T-cell (primary cell): ENCODE measurements around the gene ITPK1. TPM values are rescaled to one million over a fixed set of nuclear protein-coding genes. Genes with fewer than 3 reads are reported as not detected.

Experiments
- ATAC-seq, 4 experiments: fragments of 200-7000 bp in 3 of 4; fragments of 150-1000 bp in 1 of 4; cut with Tn5 transposase; replicated peaks in 1 of 4; 1 replicate in 3 of 4; 2 replicates in 1 of 4; pipeline ENCODE4 v1.10.0; 2021; ENCODE audit warnings: moderate library complexity in 3 of 4, mild to moderate bottlenecking in 2 of 4, moderate number of reproducible peaks in 1 of 4
- CTCF ChIA-PET, 2 donors: fragments of 300-600 bp; sonication (Branson Sonifier 250); formaldehyde crosslinking; loops; one replicate each; lab custom pipeline; 2022; ENCODE audit warnings: antibody characterized with exemption in 2 of 2; lab: Charles Lee
- POLR2A ChIA-PET, 2 donors: fragments of 300-600 bp; sonication (Branson Sonifier 250); formaldehyde crosslinking; loops; one replicate each; lab custom pipeline; 2022; ENCODE audit warnings: antibody characterized with exemption in 2 of 2; lab: Charles Lee
- DNase-seq, 35 experiments: peaks; one replicate each; pipeline versions ENCODE4 v3.0.0 to v3.0.0-alpha.2; 2013 to 2023
- H3K27ac ChIP-seq: one replicate; pipeline ENCODE4 v1.5.1; 2013; ENCODE audit warnings: low read length
- H3K27me3 ChIP-seq, 2 experiments: replicated peaks in 1 of 2; 1 replicate in 1 of 2; 2 replicates in 1 of 2; pipeline versions ENCODE4 v1.6.1 to v1.7.0; 2013; ENCODE audit warnings: low read length in 1 of 2, mixed read lengths in 1 of 2; ENCODE audit not compliant: control insufficient read depth in 2 of 2, insufficient read depth in 2 of 2; ENCODE audit errors: extremely low read depth in 1 of 2
- H3K36me3 ChIP-seq, 2 donors: 1 replicate in 1 of 2; 2 replicates in 1 of 2; pipeline versions ENCODE4 v1.6.1 to v1.7.0; 2013; ENCODE audit warnings: low read length in 1 of 2; ENCODE audit not compliant: control insufficient read depth in 2 of 2, insufficient read depth in 1 of 2; ENCODE audit errors: extremely low read depth in 1 of 2
- H3K4me1 ChIP-seq, 2 experiments: 1 replicate in 1 of 2; 2 replicates in 1 of 2; pipeline versions ENCODE4 v1.6.1 to v1.7.0; 2013; ENCODE audit warnings: low read length in 2 of 2, mixed read lengths in 1 of 2; ENCODE audit not compliant: insufficient read depth in 2 of 2, control insufficient read depth in 1 of 2; ENCODE audit errors: extremely low read depth in 1 of 2
- H3K4me3 ChIP-seq, 2 donors: 1 replicate in 1 of 2; 2 replicates in 1 of 2; pipeline versions ENCODE4 v1.5.1 to v1.7.0; 2013; ENCODE audit warnings: mild to moderate bottlenecking in 2 of 2, low read length in 1 of 2, moderate library complexity in 1 of 2; ENCODE audit not compliant: control insufficient read depth in 1 of 2; ENCODE audit errors: extremely low read depth in 1 of 2
- H3K9me3 ChIP-seq: 2 replicates; pipeline ENCODE4 v1.7.0; 2013
- H3K27ac Mint-ChIP-seq, 2 donors: one replicate each; pipeline ENCODE4 v1.8.0; 2020 to 2021; ENCODE audit warnings: mild to moderate bottlenecking in 2 of 2, mixed read lengths in 2 of 2
- H3K27me3 Mint-ChIP-seq, 2 donors: one replicate each; pipeline ENCODE4 v1.8.0; 2021 to 2022; ENCODE audit warnings: mixed read lengths in 2 of 2
- H3K36me3 Mint-ChIP-seq: one replicate; pipeline ENCODE4 v1.8.0; 2021; ENCODE audit warnings: mixed read lengths
- H3K4me1 Mint-ChIP-seq, 3 donors: one replicate each; pipeline ENCODE4 v1.8.0; 2020 to 2022; ENCODE audit warnings: mixed read lengths in 3 of 3, mild to moderate bottlenecking in 1 of 3
- H3K4me3 Mint-ChIP-seq, 3 donors: one replicate each; pipeline ENCODE4 v1.8.0; 2020 to 2022; ENCODE audit warnings: mild to moderate bottlenecking in 3 of 3, mixed read lengths in 3 of 3, moderate library complexity in 3 of 3
- H3K9me3 Mint-ChIP-seq, 3 donors: one replicate each; pipeline ENCODE4 v1.8.0; 2020 to 2022; ENCODE audit warnings: mixed read lengths in 3 of 3
- WGBS: methylation state at CpG from one replicate; pipeline ENCODE4 v1.1.5; 2013; ENCODE audit warnings: missing lambda C conversion rate; ENCODE audit not compliant: insufficient coverage; 5-methylcytosine and 5-hydroxymethylcytosine counted together
- total RNA-seq, 35 experiments: library from RNA in 6 of 35; stranded (reverse) in 6 of 35; fragments of 120-200 nt in 1 of 35; gene quantifications; one replicate each; pipeline versions ENCODE4 v1.2.1 to v1.2.4 and lab custom pipeline; 2013 to 2026

ITPK1 gene
- total RNA-seq, 5 donors from 2014 or later (not counting 1 experiment from before 2014, with no cell fraction given), result 28.0 to 43.0 (median 39.5) TPM

DNA sequence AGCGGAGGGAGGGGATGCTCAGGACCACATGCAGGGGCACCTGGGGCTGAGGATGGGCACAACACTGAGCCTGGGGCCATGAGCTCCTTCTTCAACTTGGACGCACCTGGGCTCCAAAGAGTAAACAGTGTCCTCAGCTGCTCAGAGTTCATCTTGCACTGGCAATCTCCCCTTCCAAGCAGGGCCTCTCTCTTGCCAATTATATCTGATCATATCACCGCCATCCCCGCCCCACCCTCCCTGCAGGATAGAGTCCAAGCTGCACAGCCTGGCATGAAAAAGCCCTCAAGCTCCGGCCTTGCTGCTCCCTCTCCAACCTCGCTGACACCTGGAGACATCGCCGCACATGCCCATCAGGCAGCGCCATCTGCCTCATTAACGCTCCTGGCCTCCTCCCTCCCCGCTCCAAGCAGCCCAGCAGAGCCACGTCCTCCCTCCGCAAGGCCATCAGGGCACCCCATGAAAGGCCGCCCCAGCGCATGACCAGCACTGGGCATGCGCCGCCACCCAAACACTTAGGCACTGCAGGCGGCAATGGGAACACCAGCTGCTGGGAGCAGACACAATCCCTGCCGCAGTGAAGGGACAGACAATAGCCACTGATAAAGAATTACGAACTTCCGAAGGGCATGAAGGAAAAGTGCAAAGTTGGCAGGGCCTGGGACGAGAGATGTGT lies 103.9 kb downstream of the ITPK1 start:
- H3K27ac Mint-ChIP-seq, result no peak overlapping the region
- H3K27me3 Mint-ChIP-seq, result no peaks in the 10 kb centered on the region
- H3K4me1 Mint-ChIP-seq, result peaks cover 22 to 33% (median 23%) of the 10 kb centered on the region in 3 donors
- Histone ChIP-seq H3K36me3 (peaks cover 6 to 13% of the 10 kb centered on the region in 2 donors), H3K4me1 (peaks cover 0 to 19% of the 10 kb centered on the region in 2 experiments), H3K27me3 (no peaks in the 10 kb centered on the region), H3K4me3 (no peak overlapping the region), H3K9me3 (no peaks in the 10 kb centered on the region), H3K27ac (no peak overlapping the region)
- ChIA-PET POLR2A (interaction anchor here in 1 of 2 donors (0.5 kb wide), 1 partner anchor 967 kb away, joined by 3 read pairs; no protein-coding TSS in a partner anchor), CTCF (no interaction called here)
- peaks cover 17% of the 10 kb centered on the region for H3K36me3 Mint-ChIP-seq
- DNase-seq (no peak), ATAC-seq (no peak)
- H3K4me3 Mint-ChIP-seq, result no peak overlapping the region
- H3K9me3 Mint-ChIP-seq, result no peaks in the 10 kb centered on the region
- WGBS, result 98% methylated on average over 22 of the region's 22 CpGs

DNA sequence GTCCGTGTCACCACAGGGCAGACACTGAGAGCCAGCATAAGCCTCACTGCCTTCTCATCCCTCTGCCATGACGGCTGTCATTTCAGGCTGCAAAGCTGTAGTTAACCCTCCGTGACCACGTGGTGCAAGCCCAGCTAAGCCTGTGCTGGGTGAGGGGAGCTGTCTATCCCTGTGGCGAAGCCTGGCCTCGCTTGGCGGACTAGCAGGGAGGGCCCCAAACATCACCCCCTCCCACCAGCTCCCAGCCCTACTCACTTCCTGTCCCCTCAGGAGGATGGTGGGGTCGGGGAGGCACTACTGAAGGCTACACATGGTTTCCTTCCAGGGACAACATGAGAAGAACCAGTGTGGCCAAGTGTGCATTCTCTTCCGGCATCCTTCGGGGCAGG lies 104.6 kb downstream of the ITPK1 start:
- no peak overlapping the region for H3K27ac ChIP-seq
- ChIA-PET CTCF (no interaction called here), POLR2A (no interaction called here)
- ATAC-seq, result no peak
- no peak overlapping the region for H3K4me3 ChIP-seq
- no peaks in the 10 kb centered on the region for H3K9me3 ChIP-seq
- DNase-seq, result no peak
- H3K4me3 Mint-ChIP-seq, result no peak overlapping the region
- WGBS, result no CpG with 5 or more reads among the region's 10 CpGs
- no peaks in the 10 kb centered on the region for H3K9me3 Mint-ChIP-seq
- peaks cover 6 to 13% of the 10 kb centered on the region in 2 donors for H3K36me3 ChIP-seq
- H3K36me3 Mint-ChIP-seq, result peaks cover 14% of the 10 kb centered on the region
- no peaks in the 10 kb centered on the region for H3K27me3 Mint-ChIP-seq
- H3K4me1 Mint-ChIP-seq, result peaks cover 22 to 33% (median 23%) of the 10 kb centered on the region in 3 donors
- no peaks in the 10 kb centered on the region for H3K27me3 ChIP-seq
- H3K27ac Mint-ChIP-seq, result no peak overlapping the region
- peaks cover 0 to 19% of the 10 kb centered on the region in 2 experiments for H3K4me1 ChIP-seq

DNA sequence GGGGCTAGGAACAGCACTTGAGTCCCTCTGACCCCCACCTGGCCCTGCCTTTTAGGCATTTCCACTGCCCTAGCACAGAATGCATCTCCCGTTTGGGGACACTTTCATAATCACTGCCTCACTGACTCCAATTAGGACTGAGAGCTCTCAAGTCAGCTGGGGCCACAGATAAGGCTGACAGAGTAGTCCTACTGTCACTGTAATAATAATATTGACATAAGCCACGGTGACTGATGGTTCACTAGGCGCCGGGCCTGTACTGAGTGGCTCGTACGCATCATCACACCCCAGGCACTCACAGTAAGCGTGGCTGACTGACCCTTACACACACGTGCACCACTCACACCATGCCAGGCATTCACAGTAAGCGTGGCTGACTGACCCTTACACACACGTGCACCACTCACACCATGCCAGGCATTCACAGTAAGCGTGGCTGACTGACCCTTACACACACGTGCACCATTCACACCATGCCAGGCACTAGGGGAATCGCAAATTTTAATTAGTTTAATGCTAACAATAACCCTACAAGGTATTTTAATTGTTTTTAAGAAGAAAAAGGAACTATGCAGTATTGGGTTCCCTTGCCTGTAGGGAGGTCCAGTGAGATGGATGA lies 105.1 kb downstream of the ITPK1 start:
- H3K4me1 ChIP-seq, result peaks cover 0 to 19% of the 10 kb centered on the region in 2 experiments
- no peak for ATAC-seq
- Mint-ChIP-seq H3K27ac (no peak overlapping the region), H3K36me3 (peaks cover 10% of the 10 kb centered on the region), H3K4me3 (no peak overlapping the region), H3K9me3 (no peaks in the 10 kb centered on the region), H3K27me3 (no peaks in the 10 kb centered on the region), H3K4me1 (peaks cover 22 to 33% (median 23%) of the 10 kb centered on the region in 3 donors)
- H3K27ac ChIP-seq, result no peak overlapping the region
- POLR2A ChIA-PET, result no interaction called here
- WGBS, result 93% methylated on average over 7 of the region's 13 CpGs
- no peaks in the 10 kb centered on the region for H3K9me3 ChIP-seq
- CTCF ChIA-PET, result no interaction called here
- H3K36me3 ChIP-seq, result peaks cover 6 to 9% of the 10 kb centered on the region in 2 donors
- no peak for DNase-seq
- no peaks in the 10 kb centered on the region for H3K27me3 ChIP-seq
- H3K4me3 ChIP-seq, result no peak overlapping the region

DNA sequence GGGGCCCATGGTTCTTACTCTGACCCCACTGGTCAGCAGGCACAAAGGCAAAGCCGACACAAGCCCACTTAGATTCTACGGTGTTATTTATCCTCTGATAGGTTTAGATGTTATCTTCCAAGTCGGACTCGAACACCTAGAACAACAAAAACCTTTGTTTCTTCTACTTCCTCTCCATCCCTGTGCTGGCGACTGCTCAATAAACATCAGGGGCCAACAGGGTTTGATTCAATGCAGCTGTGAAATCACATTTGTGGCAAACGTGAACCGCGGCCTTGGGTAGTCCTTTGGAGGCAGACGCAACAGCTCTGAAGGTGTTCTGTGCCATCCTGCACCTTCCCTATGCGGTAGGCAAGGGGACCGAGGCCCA lies 105.6 kb downstream of the ITPK1 start:
- no peak overlapping the region for H3K27ac Mint-ChIP-seq
- Histone ChIP-seq H3K27me3 (no peaks in the 10 kb centered on the region), H3K9me3 (no peaks in the 10 kb centered on the region), H3K36me3 (peaks cover 6 to 8% of the 10 kb centered on the region in 2 donors), H3K4me1 (peaks cover 0 to 19% of the 10 kb centered on the region in 2 experiments), H3K4me3 (no peak overlapping the region), H3K27ac (no peak overlapping the region)
- no peak for DNase-seq
- no peaks in the 10 kb centered on the region for H3K27me3 Mint-ChIP-seq
- 94% methylated on average over 11 of the region's 11 CpGs for WGBS
- no peaks in the 10 kb centered on the region for H3K9me3 Mint-ChIP-seq
- ATAC-seq, result no peak
- peaks cover 21 to 31% (median 24%) of the 10 kb centered on the region in 3 donors for H3K4me1 Mint-ChIP-seq
- H3K36me3 Mint-ChIP-seq, result peaks cover 12% of the 10 kb centered on the region
- ChIA-PET POLR2A (no interaction called here), CTCF (no interaction called here)
- H3K4me3 Mint-ChIP-seq, result no peak overlapping the region

DNA sequence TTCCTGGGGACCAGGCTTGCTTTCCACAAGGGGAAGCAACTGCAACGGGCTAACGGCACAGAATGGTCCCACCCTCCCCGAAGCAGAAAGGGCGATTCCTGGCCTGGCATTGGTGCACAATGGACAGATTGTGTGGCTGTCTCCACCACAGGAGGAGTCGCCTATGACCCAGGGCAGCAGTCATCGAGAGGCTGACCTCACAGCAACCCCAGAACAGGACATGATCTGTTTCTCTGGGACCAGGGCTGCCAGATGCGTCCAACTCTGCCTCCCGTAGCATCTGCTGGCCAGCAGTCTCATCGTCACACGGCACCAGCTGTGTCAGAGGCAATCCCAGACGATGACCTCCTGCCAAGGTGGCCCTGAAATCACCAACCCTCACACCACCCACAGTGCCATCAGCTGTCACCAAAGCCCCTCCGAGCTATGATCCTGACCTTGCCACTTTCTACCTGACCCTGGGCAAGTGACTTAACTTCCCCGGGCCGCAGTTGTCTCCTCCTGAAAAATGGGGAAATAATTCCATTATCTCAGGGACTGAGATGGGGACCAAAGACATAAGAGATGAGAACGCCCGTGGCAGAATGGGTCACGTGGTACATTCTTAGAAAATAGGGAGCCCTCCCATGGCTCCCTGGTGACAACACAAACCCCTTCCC lies 106.1 kb downstream of the ITPK1 start:
- DNase-seq (no peak), ATAC-seq (no peak)
- H3K36me3 ChIP-seq, result peaks cover 6 to 8% of the 10 kb centered on the region in 2 donors
- H3K4me3 ChIP-seq, result no peak overlapping the region
- peaks cover 0 to 19% of the 10 kb centered on the region in 2 experiments for H3K4me1 ChIP-seq
- H3K9me3 ChIP-seq, result no peaks in the 10 kb centered on the region
- Mint-ChIP-seq H3K9me3 (no peaks in the 10 kb centered on the region), H3K36me3 (peaks cover 12% of the 10 kb centered on the region), H3K4me1 (peaks cover 23 to 27% (median 26%) of the 10 kb centered on the region in 3 donors), H3K4me3 (no peak overlapping the region), H3K27me3 (no peaks in the 10 kb centered on the region), H3K27ac (no peak overlapping the region)
- POLR2A ChIA-PET, result interaction anchor here in 1 of 2 donors (0.5 kb wide), 1 partner anchor 282 kb away, joined by 5 read pairs; no protein-coding TSS in a partner anchor
- CTCF ChIA-PET, result no interaction called here
- 96% methylated on average over 15 of the region's 17 CpGs for WGBS
- no peaks in the 10 kb centered on the region for H3K27me3 ChIP-seq
- H3K27ac ChIP-seq, result no peak overlapping the region

DNA sequence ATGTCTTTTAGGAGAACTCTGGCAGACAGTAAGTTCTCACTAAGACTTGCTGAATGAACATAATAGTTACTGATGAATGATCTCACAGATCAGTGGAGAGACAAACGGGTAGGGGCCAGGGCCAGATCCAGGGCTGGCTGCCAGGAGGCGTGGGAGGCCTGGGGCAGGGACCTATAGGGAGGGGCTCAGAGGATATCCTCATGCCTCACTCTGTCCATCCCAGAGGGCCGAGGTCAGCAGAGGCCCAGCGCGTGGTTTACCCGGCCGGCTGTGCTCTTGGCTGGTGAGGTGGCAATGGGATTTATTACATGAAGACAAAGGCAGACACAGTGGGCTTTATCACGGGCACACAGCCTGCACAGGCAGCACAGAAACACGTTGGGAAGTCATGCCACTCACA lies 107.3 kb downstream of the ITPK1 start:
- Histone ChIP-seq H3K36me3 (peaks cover 6 to 8% of the 10 kb centered on the region in 2 donors), H3K27me3 (no peaks in the 10 kb centered on the region), H3K27ac (no peak overlapping the region), H3K4me3 (no peak overlapping the region), H3K4me1 (peaks cover 0 to 9% of the 10 kb centered on the region in 2 experiments), H3K9me3 (no peaks in the 10 kb centered on the region)
- DNase-seq (no peak), ATAC-seq (no peak)
- H3K27ac Mint-ChIP-seq, result no peak overlapping the region
- ChIA-PET CTCF (no interaction called here), POLR2A (no interaction called here)
- 81% methylated on average over 6 of the region's 9 CpGs for whole genome bisulfite sequencing
- H3K36me3 Mint-ChIP-seq, result peaks cover 8% of the 10 kb centered on the region
- no peaks in the 10 kb centered on the region for H3K9me3 Mint-ChIP-seq
- H3K4me3 Mint-ChIP-seq, result no peak overlapping the region
- H3K4me1 Mint-ChIP-seq, result peaks cover 17 to 26% (median 23%) of the 10 kb centered on the region in 3 donors
- H3K27me3 Mint-ChIP-seq, result no peaks in the 10 kb centered on the region
